Lower leg skin (tissue), 4 donors: ENCODE results near the gene ABR. TPM values are rescaled to one million over a fixed set of nuclear protein-coding genes. Genes with fewer than 3 reads are reported as not detected.

ENCODE experiments used
- DNase-seq, 2 donors: peaks; one replicate each; pipeline ENCODE4 v3.0.0-alpha.2; 2019; ENCODE audit warnings: low spot score in 2 of 2
- H3K4me3 ChIP-seq: fragments of 200-600 bp; sonication (generic); 2 replicates; pipeline ENCODE4 v1.5.1; 2017; ENCODE audit warnings: mild to moderate bottlenecking, low read depth; ENCODE audit not compliant: poor library complexity, severe bottlenecking
- POLR2A ChIP-seq, 2 donors: fragments of 450-650 bp; IDR thresholded peaks; one replicate each; pipeline ENCODE4 v1.6.1; 2016 to 2017; ENCODE audit warnings: antibody characterized with exemption in 2 of 2, mild to moderate bottlenecking in 1 of 2, moderate library complexity in 1 of 2
- WGBS, 2 donors: methylation state at CpG; one replicate each; pipeline ENCODE4 v1.1.5; 2018; 5-methylcytosine and 5-hydroxymethylcytosine counted together
- intact Hi-C: fragments of 100-400 bp; cut with DNase I; formaldehyde crosslinking; loops from one replicate; pipeline ENCODE4 v1.15.0; 2023; ENCODE audit warnings: low total_unique reads
- total RNA-seq, 4 donors: library from RNA; depleted of rRNA; stranded (reverse); fragments of >200 nt; gene quantifications; one replicate each; pipeline ENCODE4 v1.1.0, GENCODE V29; 2016
- TF ChIP-seq, protein P1 (sequence below), 3 donors: fragments of 450-650 bp; IDR thresholded peaks; one replicate each; pipeline ENCODE4 v1.5.1; 2016; ENCODE audit warnings: antibody characterized with exemption in 3 of 3, mild to moderate bottlenecking in 3 of 3, moderate library complexity in 2 of 3

ABR gene
- total RNA-seq, 4 donors from 2014 or later, result 60.9 to 98.8 (median 88.3) TPM

DNA sequence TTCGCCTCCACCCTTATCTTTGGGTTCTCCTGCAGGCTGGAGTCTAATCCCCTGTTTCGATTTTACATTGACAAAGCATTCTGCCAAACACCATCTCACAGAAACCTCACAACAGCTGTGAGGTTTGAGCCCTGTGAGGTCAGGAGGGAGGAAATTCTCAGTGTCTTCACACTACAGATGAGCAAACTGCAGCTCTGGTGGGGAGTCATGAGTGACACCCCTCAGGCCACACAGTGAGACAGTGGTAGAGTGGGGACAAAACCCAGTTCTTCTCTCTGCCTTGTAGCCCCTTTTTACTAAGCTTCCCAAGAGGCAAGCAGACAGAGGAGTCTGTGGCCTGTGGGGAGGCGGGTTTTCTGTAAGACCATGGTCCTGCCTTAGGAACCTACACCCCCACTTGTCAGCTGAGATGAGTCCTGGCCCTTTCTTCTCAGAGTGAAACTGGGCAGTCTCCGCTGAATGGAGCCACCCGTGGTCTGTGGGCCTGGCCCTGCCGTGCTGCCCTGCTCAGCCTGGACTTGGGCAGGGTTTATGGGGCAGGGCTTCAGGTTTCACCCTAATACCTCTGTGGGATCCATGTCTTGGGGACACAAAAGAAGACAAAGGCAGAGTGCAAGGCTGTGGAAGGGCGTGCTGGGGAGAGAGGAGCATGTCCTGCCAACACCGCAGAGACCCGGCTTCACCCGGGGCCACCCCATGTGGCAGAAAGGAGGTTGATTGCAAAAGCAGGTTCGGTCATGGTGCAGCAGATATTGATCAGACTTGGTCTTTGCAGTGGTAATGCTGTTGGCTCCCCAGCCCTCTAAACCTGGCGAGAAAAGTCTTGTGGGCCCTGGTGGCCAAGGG, 59.0 kb downstream of the ABR start:
- 91 to 94% methylated on average over 12 of the region's 12 CpGs for WGBS, 2 donors

DNA sequence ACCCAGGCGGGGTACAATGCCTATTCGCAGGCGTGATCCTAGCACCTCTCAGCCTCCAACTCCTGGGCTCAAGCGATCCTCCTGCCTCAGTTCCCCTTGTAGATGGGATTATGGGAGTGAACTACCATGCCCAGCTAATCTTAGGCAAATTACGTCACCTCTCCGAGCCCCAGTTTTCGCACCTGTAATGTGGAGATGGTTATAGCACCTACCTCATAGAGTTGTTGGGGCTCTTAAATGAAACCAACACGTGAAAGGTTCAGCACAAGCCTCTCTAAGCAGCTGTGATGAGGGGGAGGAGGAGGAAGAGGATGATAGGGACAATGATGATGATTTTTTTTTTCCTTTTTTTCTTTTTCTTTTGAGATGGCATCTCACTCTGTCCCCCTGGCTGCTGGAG, 59.9 kb downstream of the ABR start:
- WGBS, 2 donors, result 66 to 72% methylated on average over 8 of the region's 8 CpGs
- no peak for TF ChIP-seq POLR2A (IDR thresholded peaks at IDR 0.05)
- TF ChIP-seq, protein P1, sequence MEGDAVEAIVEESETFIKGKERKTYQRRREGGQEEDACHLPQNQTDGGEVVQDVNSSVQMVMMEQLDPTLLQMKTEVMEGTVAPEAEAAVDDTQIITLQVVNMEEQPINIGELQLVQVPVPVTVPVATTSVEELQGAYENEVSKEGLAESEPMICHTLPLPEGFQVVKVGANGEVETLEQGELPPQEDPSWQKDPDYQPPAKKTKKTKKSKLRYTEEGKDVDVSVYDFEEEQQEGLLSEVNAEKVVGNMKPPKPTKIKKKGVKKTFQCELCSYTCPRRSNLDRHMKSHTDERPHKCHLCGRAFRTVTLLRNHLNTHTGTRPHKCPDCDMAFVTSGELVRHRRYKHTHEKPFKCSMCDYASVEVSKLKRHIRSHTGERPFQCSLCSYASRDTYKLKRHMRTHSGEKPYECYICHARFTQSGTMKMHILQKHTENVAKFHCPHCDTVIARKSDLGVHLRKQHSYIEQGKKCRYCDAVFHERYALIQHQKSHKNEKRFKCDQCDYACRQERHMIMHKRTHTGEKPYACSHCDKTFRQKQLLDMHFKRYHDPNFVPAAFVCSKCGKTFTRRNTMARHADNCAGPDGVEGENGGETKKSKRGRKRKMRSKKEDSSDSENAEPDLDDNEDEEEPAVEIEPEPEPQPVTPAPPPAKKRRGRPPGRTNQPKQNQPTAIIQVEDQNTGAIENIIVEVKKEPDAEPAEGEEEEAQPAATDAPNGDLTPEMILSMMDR (IDR thresholded peaks at IDR 0.05), result no peak
- H3K4me3 ChIP-seq, result no peak overlapping the region
- intact Hi-C loops, result loop anchor here (10.0 kb wide), 1 partner anchor 55 kb away; the partner anchor contains the start of gene ABR
- no peak for DNase-seq

More for the DNA sequence above, 59.0 kb downstream of the ABR start:
- H3K4me3 ChIP-seq, result no peak overlapping the region
- no peak for TF ChIP-seq POLR2A (IDR thresholded peaks at IDR 0.05)
- TF ChIP-seq, protein P1 (IDR thresholded peaks at IDR 0.05), result no peak
- no peak for DNase-seq
- intact Hi-C loops, result loop anchor here (10.0 kb wide), 1 partner anchor 54 kb away; the partner anchor contains the start of gene ABR

DNA sequence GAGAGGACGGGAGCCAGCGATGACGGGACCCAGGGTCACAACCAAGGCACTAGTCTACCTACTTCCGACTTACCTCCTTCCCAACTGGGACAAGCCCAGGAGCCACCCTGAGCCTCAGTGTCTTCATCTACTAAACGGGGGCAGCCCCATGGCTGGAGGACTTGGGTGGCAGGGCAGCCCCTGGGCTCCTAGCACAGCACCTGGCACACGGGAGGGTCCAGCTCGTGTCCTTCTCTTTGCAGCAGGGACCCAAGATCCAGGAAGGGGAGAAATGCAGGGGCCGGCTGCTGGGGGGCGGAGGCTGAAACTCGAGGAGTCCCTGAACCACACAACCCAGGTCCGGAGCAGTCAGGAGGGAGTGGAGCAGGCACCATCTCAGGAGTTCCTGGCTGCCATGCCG, 63.2 kb downstream of the ABR start:
- intact Hi-C loops, result no loop called here
- H3K4me3 ChIP-seq, result no peak overlapping the region
- 58 to 61% methylated on average over 8 to 11 of the region's 12 CpGs for WGBS, 2 donors
- no peak for DNase-seq
- TF ChIP-seq, protein P1 (IDR thresholded peaks at IDR 0.05), result no peak
- no peak for TF ChIP-seq POLR2A (IDR thresholded peaks at IDR 0.05)

DNA sequence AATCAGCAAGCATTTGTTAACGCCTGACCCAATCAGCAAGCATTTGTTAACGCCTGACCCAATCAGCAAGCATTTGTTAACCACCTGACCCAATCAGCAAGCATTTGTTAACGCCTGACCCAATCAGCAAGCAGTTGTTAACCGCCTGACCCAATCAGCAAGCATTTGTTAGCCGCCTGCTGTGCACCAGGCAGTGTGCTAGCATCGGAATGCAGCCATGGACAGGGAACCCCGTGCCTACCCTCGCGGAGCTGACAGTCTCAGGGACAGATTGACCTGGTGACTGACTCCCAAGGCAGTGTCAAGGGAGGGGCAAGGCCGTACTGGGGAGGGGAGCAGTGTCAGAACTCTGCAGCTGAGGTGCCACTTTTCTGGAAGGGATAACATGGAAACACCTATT, 66.9 kb downstream of the ABR start:
- intact Hi-C loops, result no loop called here
- WGBS, 2 donors, result 76 to 83% methylated on average over 10 of the region's 10 CpGs
- no peak for DNase-seq
- TF ChIP-seq, protein P1 (IDR thresholded peaks at IDR 0.05), result no peak
- TF ChIP-seq POLR2A (IDR thresholded peaks at IDR 0.05), result no peak
- no peak overlapping the region for H3K4me3 ChIP-seq

DNA sequence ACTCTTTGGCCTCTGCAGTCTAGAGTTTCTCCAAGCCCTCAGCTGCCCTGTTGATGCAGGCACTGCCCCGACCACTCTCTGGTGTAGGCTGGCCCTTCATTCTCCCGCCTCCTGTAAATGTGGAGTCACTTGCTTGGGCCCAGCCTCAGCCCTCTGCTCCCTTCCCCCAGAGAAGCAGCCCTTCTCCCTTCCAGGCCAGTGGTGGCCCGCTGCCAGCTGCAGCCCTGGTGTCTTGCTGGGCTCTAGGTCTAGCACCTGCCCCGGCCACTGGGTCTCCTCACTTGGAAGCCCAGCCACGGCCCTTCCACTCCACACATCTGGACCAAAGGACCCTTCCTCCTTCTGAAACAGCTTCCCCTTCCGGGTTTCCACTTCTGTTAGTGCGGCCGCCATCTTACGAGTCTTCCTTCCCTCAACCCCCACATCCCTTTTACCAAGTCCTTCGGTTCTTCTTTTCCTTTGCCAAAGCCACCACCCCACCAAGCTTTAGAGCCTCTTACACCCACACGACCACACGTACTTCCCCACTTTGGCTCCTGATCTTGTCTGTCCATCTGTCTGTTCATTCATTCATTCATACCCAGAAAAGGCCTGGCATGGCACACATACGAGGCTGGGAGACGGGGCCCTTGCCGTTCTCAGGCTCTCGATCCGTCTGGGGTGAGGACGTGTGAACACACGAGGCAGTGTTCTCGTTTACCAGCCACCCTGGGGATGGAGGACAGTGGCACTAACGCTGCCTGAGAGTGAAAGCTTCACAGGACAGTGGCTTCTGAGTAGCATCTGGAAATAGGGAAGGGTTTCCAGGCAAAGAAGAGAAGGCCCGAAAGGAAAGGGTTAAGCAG, 68.0 kb downstream of the ABR start:
- no peak overlapping the region for H3K4me3 ChIP-seq
- no peak for DNase-seq
- TF ChIP-seq POLR2A (IDR thresholded peaks at IDR 0.05), result no peak
- TF ChIP-seq, protein P1 (IDR thresholded peaks at IDR 0.05), result no peak
- intact Hi-C loops, result no loop called here
- 79 to 81% methylated on average over 22 of the region's 22 CpGs for WGBS, 2 donors
